GM18861 (cell line): ENCODE results near the gene HS1BP3.

Source experiments
- ATAC-seq: cut with Tn5 transposase; IDR thresholded peaks from one replicate; pipeline ENCODE4 v1.9.1; 2021; ENCODE audit not compliant: unreplicated experiment

Gene HS1BP3

GRCh38 chr2:20664431-20665242, 13.7 kb upstream of the HS1BP3 start:
- no peak for ATAC-seq

GRCh38 chr2:20664071-20664390, 13.1 kb upstream of the HS1BP3 start:
- ATAC-seq = no peak

- ATAC-seq = no peak
These were observed 12.5 kb upstream of the HS1BP3 start for GRCh38 chr2:20663196-20664070.

GRCh38 chr2:20662308-20662937, 11.5 kb upstream of the HS1BP3 start:
- ATAC-seq = no peak

GRCh38 chr2:20661421-20662307, 10.8 kb upstream of the HS1BP3 start:
- peak; percentile 73 for ATAC-seq

- ATAC-seq = no peak
These were observed 9.9 kb upstream of the HS1BP3 start for GRCh38 chr2:20660506-20661420.

- no peak for ATAC-seq
These were observed 6.8 kb upstream of the HS1BP3 start for GRCh38 chr2:20657522-20658235.

- no peak for ATAC-seq
These were observed 5.7 kb upstream of the HS1BP3 start for GRCh38 chr2:20656561-20656960.

GRCh38 chr2:20654535-20654813, 3.6 kb upstream of the HS1BP3 start:
- no peak for ATAC-seq

- no peak for ATAC-seq
These were observed 3.0 kb upstream of the HS1BP3 start for GRCh38 chr2:20653695-20654534.

GRCh38 chr2:20652673-20653575, 2.0 kb upstream of the HS1BP3 start:
- no peak for ATAC-seq

- ATAC-seq = no peak
These were observed 1.2 kb upstream of the HS1BP3 start for GRCh38 chr2:20652141-20652540.

GRCh38 chr2:20651731-20652099, 817 bp upstream of the HS1BP3 start:
- ATAC-seq = no peak

GRCh38 chr2:20650393-20650876, 463 bp downstream of the HS1BP3 start:
- peak; percentile 4 for ATAC-seq

GRCh38 chr2:20649976-20650375, 922 bp downstream of the HS1BP3 start:
- no peak for ATAC-seq

- ATAC-seq = no peak
These were observed 1.3 kb downstream of the HS1BP3 start for GRCh38 chr2:20649576-20649975.

- no peak for ATAC-seq
These were observed 2.1 kb downstream of the HS1BP3 start for GRCh38 chr2:20648831-20649230.
